Measurements from ENCODE around the gene UTP15.
A peak's percentile ranks its signal among the peaks of the same experiment; 100 is the strongest.

UTP15 gene

GRCh38 chr5:73623901-73624404, 58.4 kb downstream of the UTP15 start:
- Histone ChIP-seq H3K9me3 (ENCODE audit: control insufficient read depth, insufficient read depth, low read length) (no peaks in the 10 kb centered on the region), H3K27ac (ENCODE audit: low read length) (no peak overlapping the region), H3K27me3 (ENCODE audit: control insufficient read depth, insufficient read depth, low read length) (peaks cover 10% of the 10 kb centered on the region; the same call in 1 of the 2 replicates), H3K36me3 (ENCODE audit: control insufficient read depth, insufficient read depth, low read length) (no peaks in the 10 kb centered on the region), H3K4me1 (ENCODE audit: control insufficient read depth, insufficient read depth, low read length) (no peaks in the 10 kb centered on the region; the same call in 1 of the 2 replicates), H3K4me3 (ENCODE audit: low read length) (no peak overlapping the region)
- no peak for DNase-seq (ENCODE audit: low read depth, low spot score)
- WGBS (ENCODE audit: insufficient coverage, insufficient read length): no CpG with 5 or more reads among the region's 2 CpGs

- no peak for DNase-seq (ENCODE audit: low read depth, low spot score)
- no peaks in the 10 kb centered on the region; the same call in 1 of the 2 replicates for H3K4me1 ChIP-seq (ENCODE audit: control insufficient read depth, insufficient read depth, low read length)
- no peaks in the 10 kb centered on the region for H3K36me3 ChIP-seq (ENCODE audit: control insufficient read depth, insufficient read depth, low read length)
- H3K9me3 ChIP-seq (ENCODE audit: control insufficient read depth, insufficient read depth, low read length): no peaks in the 10 kb centered on the region
- no peak overlapping the region for H3K27ac ChIP-seq (ENCODE audit: low read length)
- no CpG with 5 or more reads among the region's 6 CpGs for WGBS (ENCODE audit: insufficient coverage, insufficient read length)
- H3K4me3 ChIP-seq (ENCODE audit: low read length): no peak overlapping the region
- peaks cover 11% of the 10 kb centered on the region; the same call in 1 of the 2 replicates for H3K27me3 ChIP-seq (ENCODE audit: control insufficient read depth, insufficient read depth, low read length)
Observed at GRCh38 chr5:73624888-73625287, 59.3 kb downstream of the UTP15 start.

DNA sequence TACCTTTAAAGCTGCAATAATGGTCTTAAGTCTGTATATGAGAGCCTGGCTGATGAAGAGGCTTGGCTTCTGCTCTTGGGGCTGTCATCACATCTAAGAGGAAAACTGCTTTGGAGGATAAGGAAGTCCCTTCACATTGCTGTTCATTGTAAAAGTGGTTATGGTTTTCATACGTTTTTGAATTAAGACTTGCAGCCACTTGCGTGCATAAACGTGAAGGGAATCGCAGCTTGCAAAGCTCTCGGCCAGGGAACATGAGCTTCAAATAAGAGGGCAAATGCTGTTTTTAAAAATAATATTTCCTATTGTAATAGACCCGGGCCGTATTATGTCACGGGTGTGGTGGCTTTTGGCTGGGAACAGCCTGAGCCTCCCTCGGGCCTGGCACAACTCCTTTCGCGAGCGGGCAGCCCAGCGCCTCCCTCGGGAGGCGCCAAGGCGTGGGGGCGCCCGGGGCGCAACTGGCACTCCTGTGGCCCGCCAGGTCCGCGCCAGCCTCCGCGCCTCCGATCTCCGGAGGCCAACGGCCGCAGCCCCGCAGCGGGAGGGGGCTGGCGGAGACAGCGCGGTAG, 59.9 kb downstream of the UTP15 start:
- Histone ChIP-seq H3K27me3 (ENCODE audit: control insufficient read depth, insufficient read depth, low read length) (peaks cover 11% of the 10 kb centered on the region; the same call in 1 of the 2 replicates), H3K9me3 (ENCODE audit: control insufficient read depth, insufficient read depth, low read length) (no peaks in the 10 kb centered on the region), H3K4me1 (ENCODE audit: control insufficient read depth, insufficient read depth, low read length) (no peaks in the 10 kb centered on the region; the same call in 1 of the 2 replicates), H3K4me3 (ENCODE audit: low read length) (peak overlapping the region; percentile 54; the same call in 1 of the 2 replicates), H3K36me3 (ENCODE audit: control insufficient read depth, insufficient read depth, low read length) (no peaks in the 10 kb centered on the region), H3K27ac (ENCODE audit: low read length) (no peak overlapping the region)
- DNase-seq (ENCODE audit: low read depth, low spot score): no peak
- WGBS (ENCODE audit: insufficient coverage, insufficient read length): no CpG with 5 or more reads among the region's 33 CpGs

DNA sequence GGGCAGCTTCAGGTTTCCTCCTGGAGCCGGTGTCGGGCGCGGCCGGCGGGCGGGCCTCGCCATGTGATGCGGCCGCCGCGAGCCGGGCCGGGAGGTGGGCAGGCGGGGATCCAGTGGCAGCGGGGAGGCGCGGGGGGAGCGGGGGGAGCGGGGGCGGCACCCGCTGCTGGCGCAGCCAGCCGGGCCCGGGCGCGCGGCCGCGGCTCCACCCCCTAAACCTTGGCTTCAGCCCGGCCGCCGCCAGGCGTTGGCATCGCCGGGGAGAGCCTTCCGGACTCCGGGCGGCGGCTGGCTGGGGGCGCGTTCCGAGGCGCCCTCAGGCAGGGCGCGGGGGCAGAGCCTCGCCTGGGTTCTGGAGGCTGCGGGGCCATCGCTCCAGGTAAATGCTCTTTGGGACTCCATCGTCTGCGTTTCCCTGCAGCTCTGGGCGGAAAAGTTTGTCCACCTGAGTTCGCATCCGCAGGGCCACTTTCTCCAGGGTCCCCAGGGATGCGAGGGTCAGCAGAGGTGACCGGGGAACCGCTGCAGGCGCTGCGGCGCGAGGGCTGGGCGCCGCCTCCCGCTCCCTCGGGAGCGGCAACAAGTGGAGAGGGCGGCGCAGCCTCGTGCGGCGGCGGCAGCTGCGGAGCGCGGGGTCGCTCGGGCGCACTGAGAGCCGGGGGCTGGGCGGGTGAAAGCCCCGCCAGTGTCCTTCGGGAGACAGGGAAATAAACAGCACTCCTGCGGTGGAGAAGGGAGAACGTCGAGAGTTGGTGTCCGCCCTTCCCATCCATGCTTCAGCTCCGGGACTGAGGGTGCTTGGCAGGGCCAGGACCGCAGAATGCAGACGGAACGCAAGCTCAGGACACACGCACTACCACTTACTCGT, 60.6 kb downstream of the UTP15 start, which contains the start of gene ARHGEF28:
ARHGEF28 (plus strand) TSS at position 253 of the 868 bp plus-strand sequence. CDS start 58,656 bp downstream, outside the sequence.
- WGBS (ENCODE audit: insufficient coverage, insufficient read length): no CpG with 5 or more reads among the region's 92 CpGs
- Histone ChIP-seq H3K27ac (ENCODE audit: low read length) (no peak within 1 kb of the TSS), H3K4me3 (ENCODE audit: low read length) (peak within 1 kb of the TSS; percentile 54; the same call in 1 of the 2 replicates), H3K27me3 (ENCODE audit: control insufficient read depth, insufficient read depth, low read length) (peaks cover 11% of the 10 kb centered on the region; the same call in 1 of the 2 replicates), H3K36me3 (ENCODE audit: control insufficient read depth, insufficient read depth, low read length) (no peaks in the 10 kb centered on the region), H3K4me1 (ENCODE audit: control insufficient read depth, insufficient read depth, low read length) (no peaks in the 10 kb centered on the region), H3K9me3 (ENCODE audit: control insufficient read depth, insufficient read depth, low read length) (no peaks in the 10 kb centered on the region)
- no peak for DNase-seq (ENCODE audit: low read depth, low spot score)

GRCh38 chr5:73626814-73627313, 61.3 kb downstream of the UTP15 start:
- Histone ChIP-seq H3K4me3 (ENCODE audit: low read length) (peak overlapping the region; percentile 54; the same call in 1 of the 2 replicates), H3K36me3 (ENCODE audit: control insufficient read depth, insufficient read depth, low read length) (no peaks in the 10 kb centered on the region), H3K27ac (ENCODE audit: low read length) (no peak overlapping the region), H3K9me3 (ENCODE audit: control insufficient read depth, insufficient read depth, low read length) (no peaks in the 10 kb centered on the region), H3K4me1 (ENCODE audit: control insufficient read depth, insufficient read depth, low read length) (no peaks in the 10 kb centered on the region), H3K27me3 (ENCODE audit: control insufficient read depth, insufficient read depth, low read length) (peaks cover 11% of the 10 kb centered on the region; the same call in 1 of the 2 replicates)
- DNase-seq (ENCODE audit: low read depth, low spot score): no peak
- WGBS (ENCODE audit: insufficient coverage, insufficient read length): no CpG with 5 or more reads among the region's 14 CpGs

DNA sequence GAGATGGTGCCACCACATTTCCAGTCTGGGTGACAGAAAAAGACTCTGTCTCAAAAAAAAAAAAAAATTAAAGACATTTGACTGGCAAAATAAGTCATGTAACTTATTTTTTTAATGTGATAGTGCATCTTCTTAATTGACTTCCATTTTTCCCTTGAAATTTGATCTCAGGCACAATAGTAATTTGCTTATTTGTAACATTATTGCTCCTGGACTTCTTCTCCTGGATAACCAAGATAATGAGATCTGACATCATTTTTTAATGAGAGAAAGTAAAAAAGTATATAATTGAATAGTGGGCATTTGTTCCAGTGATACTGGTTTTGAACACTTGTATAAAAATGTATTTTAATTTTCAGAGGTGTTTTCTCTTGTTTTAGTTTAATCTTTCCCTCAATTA, 63.9 kb downstream of the UTP15 start:
- DNase-seq (ENCODE audit: low read depth, low spot score): no peak
- no peaks in the 10 kb centered on the region for H3K36me3 ChIP-seq (ENCODE audit: control insufficient read depth, insufficient read depth, low read length)
- no peaks in the 10 kb centered on the region for H3K4me1 ChIP-seq (ENCODE audit: control insufficient read depth, insufficient read depth, low read length)
- no peak overlapping the region for H3K4me3 ChIP-seq (ENCODE audit: low read length)
- H3K27me3 ChIP-seq (ENCODE audit: control insufficient read depth, insufficient read depth, low read length): peaks cover 11% of the 10 kb centered on the region; the same call in 1 of the 2 replicates
- no peaks in the 10 kb centered on the region for H3K9me3 ChIP-seq (ENCODE audit: control insufficient read depth, insufficient read depth, low read length)
- H3K27ac ChIP-seq (ENCODE audit: low read length): no peak overlapping the region

DNA sequence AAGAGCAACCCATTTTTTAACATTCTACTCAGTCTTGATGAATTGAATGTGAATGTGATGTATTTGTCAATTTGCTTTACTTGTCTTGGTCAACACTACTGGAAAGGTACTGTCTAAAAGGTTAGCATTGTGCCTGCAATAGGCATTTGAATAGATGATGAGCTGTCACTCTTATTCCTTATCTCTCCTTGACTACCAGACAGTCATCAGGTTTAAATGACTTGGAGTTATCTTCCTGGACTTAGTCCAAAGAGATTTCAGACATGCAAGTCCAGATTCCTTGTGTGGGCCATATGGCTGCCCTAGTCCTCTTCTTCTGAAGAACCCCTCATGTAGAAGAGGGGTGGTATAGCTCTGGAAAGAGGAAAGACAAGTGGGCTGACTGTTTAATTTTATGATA, 65.2 kb downstream of the UTP15 start:
- Histone ChIP-seq H3K9me3 (ENCODE audit: control insufficient read depth, insufficient read depth, low read length) (no peaks in the 10 kb centered on the region), H3K27ac (ENCODE audit: low read length) (no peak overlapping the region), H3K36me3 (ENCODE audit: control insufficient read depth, insufficient read depth, low read length) (no peaks in the 10 kb centered on the region), H3K4me1 (ENCODE audit: control insufficient read depth, insufficient read depth, low read length) (no peaks in the 10 kb centered on the region), H3K4me3 (ENCODE audit: low read length) (no peak overlapping the region), H3K27me3 (ENCODE audit: control insufficient read depth, insufficient read depth, low read length) (peaks cover 11% of the 10 kb centered on the region; the same call in 1 of the 2 replicates)
- DNase-seq (ENCODE audit: low read depth, low spot score): no peak

- no peak overlapping the region for H3K4me3 ChIP-seq (ENCODE audit: low read length)
- DNase-seq (ENCODE audit: low read depth, low spot score): no peak
- H3K27me3 ChIP-seq (ENCODE audit: control insufficient read depth, insufficient read depth, low read length): peaks cover 11% of the 10 kb centered on the region; the same call in 1 of the 2 replicates
- no peaks in the 10 kb centered on the region for H3K4me1 ChIP-seq (ENCODE audit: control insufficient read depth, insufficient read depth, low read length)
- H3K27ac ChIP-seq (ENCODE audit: low read length): no peak overlapping the region
- no peaks in the 10 kb centered on the region for H3K36me3 ChIP-seq (ENCODE audit: control insufficient read depth, insufficient read depth, low read length)
- H3K9me3 ChIP-seq (ENCODE audit: control insufficient read depth, insufficient read depth, low read length): no peaks in the 10 kb centered on the region
Observed at GRCh38 chr5:73631500-73631899, 66.0 kb downstream of the UTP15 start.

All from iPS DF 6.9 (cell line).